ENCODE data around the gene WDR5.

WDR5 gene

DNA sequence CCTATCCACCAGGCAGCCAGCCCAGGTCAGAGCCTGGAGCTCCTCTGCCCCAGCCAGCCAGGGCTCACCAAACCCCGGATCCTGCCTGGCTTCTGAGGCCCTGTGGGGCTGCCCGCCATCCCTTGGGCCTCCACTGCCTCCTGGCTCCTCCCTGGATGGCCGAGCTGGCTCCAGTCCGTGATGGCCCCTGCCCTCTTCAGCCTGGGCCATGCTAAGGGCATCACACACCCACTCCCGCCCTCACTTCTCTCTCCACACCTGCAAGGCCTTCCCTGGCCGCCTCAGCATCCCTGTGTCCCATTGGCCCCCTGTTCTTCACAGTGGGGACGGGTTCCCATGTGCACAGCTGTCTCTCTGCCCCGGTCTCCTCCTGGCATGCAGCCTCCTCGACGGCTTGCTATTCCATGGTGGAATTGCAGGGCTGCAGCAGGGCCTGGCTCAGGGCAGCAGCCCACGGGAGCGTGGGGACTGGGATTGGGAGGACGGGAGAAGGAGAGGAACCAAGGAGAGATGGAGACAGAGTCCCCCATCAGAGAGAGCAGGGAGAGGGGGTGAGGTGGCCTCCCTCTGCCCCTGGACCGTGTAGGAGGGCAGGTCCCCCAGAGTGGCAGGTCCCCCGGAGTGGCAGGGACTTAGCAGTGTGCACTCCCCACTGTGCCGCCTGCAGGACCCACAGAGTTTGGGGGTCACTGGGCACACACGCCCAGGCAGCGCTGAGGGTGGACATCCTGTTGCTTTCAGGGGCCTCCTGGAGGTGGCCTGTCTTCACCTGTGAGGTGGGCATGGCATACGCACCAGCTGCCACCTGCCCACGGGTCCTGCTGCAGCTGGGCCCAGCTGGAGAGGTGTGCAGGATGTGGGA is 45.1 kb downstream of the WDR5 start:
- Histone ChIP-seq H3K27ac (no peak overlapping the region), H3K4me3 (no peak overlapping the region)

DNA sequence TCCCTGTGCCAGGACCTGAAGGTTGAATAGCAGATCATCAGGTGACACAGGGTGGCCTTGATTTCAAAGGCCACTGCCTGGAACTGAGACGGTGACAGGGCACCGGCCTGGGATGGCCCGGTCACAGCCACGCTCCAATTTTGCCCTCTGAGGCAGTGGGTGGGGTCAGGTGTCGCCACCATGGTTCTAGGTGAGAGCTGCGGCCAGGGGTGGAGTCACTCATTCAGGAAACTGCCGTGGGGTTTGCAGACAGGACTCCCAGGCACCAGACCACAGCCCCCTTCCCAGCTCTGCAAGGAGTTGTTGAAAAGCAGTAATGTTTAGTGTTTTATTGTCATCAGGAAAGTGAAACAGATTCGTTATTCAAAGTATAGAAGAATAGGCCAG is 45.8 kb downstream of the WDR5 start:
- no peak overlapping the region for H3K4me3 ChIP-seq
- H3K27ac ChIP-seq, result no peak overlapping the region

DNA sequence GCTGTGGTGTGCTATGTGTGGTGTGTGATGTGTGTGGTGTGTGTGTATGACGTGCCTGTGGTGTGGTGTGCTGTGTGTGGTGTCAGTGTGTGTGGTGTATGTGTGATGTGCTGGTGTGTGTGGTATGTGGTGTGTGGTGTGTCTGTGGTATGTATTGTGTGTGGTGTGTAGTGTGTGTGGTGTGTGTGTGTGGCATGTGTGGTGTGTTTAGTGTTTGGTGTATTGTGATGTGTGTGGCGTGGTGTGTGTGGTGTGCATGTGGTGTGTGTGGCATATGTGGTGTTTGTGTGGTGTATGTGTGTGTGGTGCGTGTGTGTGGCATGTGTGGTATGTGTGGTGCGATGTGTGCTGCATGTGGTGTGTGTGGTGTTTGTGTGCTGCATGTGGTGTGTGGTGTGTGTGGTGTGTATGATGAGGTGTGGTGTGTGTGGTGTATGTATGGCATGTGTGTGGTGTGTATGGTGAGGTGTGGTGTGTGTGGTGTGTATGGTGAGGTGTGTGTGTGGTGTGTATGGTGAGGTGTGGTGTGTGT is 46.7 kb downstream of the WDR5 start:
- Histone ChIP-seq H3K27ac (no peak overlapping the region), H3K4me3 (no peak overlapping the region)

DNA sequence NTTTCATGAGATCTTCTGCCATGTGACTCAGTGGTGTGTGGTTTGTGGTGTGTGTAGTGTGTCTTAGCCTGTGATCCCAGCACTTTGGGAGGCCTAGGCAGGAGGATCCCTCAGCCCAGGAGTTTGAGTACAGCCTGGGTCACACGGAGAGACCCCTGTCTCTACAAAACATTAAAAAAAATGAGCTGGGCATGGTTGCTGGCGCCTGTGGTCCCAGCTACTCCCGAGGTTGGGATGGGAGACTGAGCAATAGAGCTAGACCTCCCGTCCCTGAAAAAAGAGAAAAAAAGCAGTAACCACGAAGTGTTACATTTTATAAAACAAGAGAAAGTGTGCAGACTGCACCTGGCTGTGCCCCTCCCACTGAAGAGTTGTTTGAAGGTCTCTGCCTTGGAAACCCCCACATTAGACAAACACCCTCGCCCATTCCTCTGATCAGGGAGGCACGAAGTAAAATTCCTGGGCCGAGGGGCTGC is 49.7 kb downstream of the WDR5 start:
- Histone ChIP-seq H3K27ac (no peak overlapping the region), H3K4me3 (no peak overlapping the region)

DNA sequence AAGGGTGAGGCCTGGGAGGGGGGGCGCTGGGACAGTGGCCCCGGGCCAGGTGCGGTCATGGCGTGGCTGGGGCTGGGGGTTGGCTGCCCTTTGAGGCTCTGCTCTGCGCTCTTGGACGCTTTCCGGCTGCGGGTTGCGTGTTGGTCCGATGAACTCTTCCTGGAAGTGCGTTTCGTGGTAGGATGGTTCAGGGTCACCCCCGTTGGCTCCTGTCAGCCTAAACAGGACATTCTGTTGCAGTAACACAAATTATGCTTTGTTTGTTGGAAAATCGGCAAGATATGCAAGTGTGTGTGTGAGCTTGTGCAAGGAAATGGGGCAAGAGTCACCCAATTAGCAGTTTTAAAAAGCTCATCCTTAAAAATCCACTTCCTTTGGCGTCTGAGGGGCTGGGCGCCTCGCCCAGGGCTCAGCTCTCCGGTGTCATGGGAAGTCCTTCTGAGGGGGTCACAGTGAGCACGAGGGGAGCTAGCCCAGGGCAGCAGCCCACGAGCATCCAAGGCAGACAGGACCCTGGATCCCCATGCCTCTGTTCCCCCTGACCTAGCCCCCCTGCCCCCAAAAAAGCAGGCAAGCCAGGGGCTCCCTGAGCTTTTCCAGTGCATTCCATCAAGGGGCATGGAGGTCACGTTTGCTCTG is 50.7 kb downstream of the WDR5 start:
- Histone ChIP-seq H3K4me3 (no peak overlapping the region), H3K27ac (no peak overlapping the region)

DNA sequence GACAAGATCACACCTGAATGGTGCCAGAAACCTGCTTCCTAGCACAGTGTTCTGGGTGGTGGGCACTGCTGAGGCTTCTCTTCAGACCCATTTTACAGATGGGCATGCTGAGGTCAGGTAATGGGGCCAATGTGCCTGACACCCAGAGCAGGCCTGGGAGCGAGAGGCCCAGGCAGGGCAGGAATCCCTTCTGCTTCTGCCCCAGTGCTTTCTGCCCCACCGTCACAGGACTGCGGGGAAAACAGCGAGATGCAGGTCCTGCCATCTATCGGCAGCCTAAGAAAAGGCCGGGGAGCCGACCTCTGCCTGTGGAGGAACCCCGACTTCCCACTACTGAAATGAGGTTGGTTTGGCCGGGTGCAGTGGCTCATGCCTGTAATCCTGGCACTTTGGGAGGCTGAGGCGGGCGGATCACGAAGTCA is 51.2 kb downstream of the WDR5 start:
- H3K4me3 ChIP-seq, result no peak overlapping the region
- no peak overlapping the region for H3K27ac ChIP-seq

DNA sequence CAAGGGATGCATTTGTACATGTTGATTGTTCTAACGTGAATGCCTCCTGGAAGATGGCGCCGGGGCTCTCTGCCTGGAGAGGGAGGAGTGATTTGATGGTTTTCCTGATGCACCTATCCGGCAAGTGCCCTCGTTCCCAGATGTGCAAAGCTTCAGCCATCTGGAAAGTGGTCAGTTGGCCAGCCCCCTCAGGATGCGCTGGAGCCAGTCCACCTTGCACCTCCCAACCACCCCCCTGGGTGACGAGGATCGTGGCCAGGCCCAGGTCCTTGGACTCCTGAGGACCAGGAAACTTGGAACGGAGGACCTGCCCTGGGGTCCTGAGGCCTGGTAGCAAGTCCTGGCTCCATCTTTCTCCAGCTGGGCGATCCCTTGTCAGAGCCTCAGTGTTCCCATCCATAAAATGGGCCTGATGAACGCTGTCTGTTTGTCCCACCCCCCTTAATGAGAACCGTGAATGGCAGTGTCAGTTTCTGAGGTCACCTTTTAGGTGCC is 52.1 kb downstream of the WDR5 start:
- H3K4me3 ChIP-seq, result no peak overlapping the region

DNA sequence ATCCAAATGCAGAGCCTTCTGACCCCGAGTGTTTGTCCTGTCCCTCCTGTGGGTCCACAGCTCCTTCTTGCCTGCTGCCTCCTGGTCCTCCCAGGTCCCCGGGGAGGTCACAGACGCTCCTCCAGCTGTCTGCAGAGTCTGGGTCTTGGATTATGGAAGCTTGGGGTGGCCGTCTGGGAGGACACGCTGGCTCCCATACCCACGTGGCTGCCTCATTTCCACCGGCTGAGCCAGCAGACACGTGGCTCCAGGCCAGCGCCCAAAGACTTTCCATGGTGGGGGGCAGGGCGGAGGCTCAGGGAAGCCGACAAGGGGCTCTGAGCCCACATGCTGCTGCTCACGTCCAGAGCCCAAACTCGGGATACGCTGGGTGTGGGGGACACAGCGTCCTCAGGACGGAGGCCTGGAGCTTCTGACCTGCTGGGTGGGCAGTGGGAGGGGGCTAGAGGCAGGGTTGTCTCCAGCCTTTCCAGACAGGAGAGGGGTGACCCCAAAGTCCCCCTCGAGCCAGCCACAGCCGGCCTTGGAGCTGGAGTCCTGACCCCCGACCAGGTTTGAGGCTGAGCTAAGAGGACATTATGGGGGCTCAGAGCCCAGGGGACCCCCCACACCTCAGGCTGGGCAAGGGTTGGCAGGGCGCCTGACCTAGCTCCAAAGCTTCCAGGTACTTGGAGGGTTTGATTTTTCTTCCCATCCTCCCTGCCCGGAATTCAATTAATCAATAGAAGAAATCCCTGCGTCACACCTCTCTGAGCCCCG is 52.7 kb downstream of the WDR5 start:
- peak overlapping the region in 2 of 21 experiments; percentile 22 to 27 for H3K27ac ChIP-seq
- no peak overlapping the region for H3K4me3 ChIP-seq

More for the DNA sequence above, 52.1 kb downstream of the WDR5 start:
- H3K27ac ChIP-seq, result no peak overlapping the region

DNA sequence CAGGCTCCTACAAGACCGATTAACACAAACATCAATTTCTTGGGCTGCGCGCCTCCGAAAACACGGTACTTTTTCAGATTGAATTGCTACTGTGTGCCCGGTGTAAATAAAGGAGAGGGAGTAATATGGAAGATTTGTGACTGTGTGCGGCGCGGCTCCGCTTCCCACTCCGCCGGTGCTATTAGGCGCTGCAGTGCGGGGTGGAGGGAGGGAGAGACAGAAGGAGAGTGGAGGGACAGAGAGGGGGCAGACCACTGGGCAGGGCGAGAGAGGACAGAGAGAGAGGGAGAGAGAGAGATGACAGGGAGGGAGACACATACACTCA is 53.2 kb downstream of the WDR5 start:
- Histone ChIP-seq H3K4me3 (no peak overlapping the region), H3K27ac (peak overlapping the region in 2 of 21 experiments; percentile 22 to 27)

DNA sequence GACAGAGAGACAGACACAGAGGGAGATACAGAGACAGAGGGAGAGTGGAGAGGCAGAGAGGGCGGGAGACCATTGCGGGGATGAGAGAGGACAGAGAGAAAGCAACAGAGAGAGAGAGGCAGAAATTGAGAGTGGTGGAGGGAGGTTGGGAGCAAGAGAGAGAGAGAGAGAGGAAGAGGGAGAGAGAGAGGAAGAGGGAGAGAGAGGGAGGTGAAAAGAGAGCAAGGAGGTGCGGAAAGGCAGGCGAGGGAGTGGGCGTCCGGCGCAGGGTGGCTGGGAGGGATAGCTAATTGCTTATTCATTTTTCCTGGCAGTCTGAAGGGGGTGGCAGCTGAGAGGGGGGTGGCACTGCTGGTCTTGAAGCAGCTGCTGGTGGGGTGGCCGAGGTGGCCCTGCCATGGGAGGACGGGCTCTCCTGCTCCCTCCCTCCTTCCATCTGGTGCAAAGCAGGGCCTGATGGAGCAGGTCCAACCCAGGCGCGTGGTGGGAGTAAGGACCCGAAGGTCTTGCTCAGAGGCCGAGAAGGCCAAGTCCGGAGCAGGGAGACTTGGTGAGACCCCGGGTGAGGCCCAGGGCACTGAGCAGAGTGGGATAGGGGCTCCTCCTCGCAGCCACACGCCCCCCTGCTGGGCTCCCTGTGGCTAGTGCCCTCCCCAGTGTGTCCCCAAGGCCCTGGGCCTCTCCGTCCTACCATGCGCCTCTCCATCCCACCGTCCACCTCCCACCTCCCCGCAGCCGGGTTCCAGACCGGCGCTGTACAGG is 53.8 kb downstream of the WDR5 start:
- peak overlapping the region in 2 of 21 experiments; percentile 22 to 27 for H3K27ac ChIP-seq
- no peak overlapping the region for H3K4me3 ChIP-seq

DNA sequence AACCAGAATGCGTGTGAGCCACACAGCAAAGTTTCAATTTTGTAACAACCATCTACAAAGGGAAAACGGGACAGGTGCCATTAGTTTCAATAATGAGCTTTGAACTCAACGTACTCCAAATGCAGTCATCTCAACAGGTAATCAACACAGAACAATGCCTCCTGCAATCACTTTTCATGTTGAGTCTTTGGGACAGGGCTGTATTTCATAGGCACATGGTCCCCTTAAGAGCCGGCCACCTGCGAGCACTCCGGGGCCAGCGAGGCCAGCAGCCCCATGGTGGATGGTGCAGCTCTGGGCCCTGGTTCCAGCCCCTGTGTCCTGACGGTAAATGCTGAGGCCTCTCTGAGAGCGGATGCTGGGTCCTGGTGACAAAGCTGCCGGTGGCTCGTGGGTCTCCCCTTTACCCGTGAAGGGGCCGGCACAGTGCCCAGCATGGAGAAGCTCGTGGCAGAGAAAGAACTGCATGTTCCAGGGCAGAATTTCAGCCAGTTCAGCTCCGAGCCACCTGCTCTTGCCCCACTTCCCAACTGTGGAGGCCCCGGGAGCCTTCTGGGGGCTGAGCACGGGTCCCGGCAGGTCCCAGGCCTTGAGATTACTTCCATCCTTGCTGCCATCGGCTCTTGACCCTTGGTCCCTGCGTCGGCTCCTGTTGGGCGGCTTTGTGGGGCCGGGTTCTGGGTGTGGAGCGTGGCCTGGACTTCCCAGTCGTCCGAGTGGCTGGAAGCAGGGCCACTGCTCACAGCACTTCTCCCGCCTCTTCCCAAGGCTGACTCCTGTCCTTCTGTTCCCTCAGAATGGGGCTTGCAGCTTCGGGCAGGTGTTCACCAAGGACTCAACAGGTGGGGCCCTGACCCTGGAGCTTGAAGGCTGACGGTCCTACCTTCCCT is 54.6 kb downstream of the WDR5 start:
- Histone ChIP-seq H3K27ac (no peak overlapping the region), H3K4me3 (no peak overlapping the region)

DNA sequence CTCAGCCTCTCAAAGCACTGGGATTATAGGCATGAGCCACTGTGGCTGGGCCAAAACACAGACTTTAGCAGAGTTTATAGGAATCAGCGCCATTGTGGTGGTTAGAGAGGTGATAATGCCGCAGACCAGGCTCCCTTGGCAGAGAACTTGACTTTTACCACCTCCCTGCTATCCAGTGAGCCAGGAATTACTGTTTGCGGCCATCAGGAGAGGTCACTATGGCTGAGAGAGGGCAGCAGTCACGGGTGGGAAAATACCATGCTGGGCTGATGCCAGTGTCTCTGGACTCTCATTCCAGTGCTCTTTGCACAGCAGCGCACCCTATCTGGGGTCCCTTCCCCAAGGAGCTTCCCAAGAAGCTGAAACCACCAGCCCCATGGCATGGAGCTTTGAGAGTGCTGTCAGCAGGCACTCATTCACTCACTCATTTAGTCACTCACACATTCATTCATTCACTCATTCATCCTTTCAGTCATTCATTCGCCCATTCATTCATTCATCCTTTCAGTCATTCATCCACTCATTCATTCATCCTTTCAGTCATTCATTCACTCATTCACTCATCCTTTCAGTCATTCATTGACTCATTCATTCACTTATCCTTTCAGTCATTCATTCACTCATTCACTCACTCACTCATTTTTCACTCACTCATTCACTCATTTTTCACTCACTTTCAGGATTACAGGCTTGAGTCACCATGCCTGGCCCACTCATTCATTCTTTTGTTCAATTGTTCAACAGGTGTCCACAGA is 55.8 kb downstream of the WDR5 start:
- Histone ChIP-seq H3K4me3 (no peak overlapping the region), H3K27ac (no peak overlapping the region)

DNA sequence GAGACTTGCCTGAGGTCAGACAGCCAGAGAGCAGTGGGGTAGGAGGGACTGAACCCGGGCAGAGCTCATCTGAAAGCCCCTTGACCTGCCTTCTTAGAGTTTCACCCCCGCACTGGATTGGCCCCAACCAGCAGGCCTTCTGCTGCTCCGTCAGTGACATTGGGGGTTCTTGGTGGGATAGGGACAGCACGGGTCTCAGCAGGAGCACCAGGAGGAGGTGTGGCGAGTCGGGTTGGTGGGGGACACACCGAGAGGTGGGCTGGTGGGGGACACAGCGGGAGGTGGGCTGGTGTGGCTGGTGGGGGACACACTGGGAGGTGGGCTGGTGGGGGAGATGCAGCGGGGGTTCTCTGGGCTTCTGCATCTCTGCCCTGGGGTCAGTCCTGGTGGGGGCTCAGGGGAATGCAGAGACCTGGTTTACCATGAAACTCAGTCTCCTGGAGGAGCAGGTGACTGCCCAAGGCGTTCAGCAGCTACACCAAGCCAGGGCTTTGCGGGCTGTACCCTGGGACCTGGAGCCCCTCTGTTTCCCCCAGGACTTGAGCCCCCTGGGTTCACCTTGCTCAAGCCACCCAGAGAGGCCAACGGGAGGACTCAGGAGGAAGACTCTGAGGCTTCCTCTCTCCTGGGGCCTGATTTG is 56.5 kb downstream of the WDR5 start:
- Histone ChIP-seq H3K4me3 (no peak overlapping the region), H3K27ac (no peak overlapping the region)

DNA sequence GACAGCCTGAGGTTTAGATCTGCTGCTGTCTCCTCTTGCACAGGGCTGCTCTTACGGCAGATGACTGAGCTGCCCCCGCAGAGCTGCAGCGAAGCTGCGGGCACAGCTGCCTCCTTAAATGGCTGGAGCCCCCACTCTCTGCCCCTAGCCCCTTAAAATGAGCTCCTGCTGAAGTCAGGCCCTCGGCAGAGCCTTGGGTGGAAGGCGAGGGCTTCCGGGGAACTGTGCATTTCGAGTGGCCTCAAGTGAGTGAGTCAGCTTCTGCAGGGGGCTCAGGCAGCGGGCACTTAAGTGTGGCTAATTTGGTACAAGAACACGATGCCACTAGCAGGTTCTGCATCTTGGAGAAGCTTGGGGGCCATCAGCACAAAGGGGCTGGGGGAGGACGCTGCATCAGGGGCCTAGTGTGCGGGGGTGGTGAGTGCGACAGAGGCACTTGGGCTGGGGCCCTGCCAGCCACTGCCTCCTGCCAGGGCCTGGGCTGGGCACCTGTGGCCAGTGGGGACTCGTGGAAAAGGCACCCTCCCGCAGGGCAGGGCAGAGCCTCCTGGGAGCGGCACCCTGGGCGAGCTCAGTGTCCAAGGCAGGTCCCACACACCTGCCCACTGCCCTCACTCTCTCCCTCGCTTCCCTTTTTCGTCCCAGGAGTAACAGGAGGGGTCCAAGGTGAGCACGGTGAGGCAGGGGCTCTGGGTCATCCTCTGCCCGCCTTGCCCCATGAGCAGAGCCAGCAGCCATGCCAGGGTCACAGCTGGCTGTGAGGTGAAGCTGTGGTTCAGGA is 57.3 kb downstream of the WDR5 start:
- H3K27ac ChIP-seq, result no peak overlapping the region
- H3K4me3 ChIP-seq, result no peak overlapping the region

DNA sequence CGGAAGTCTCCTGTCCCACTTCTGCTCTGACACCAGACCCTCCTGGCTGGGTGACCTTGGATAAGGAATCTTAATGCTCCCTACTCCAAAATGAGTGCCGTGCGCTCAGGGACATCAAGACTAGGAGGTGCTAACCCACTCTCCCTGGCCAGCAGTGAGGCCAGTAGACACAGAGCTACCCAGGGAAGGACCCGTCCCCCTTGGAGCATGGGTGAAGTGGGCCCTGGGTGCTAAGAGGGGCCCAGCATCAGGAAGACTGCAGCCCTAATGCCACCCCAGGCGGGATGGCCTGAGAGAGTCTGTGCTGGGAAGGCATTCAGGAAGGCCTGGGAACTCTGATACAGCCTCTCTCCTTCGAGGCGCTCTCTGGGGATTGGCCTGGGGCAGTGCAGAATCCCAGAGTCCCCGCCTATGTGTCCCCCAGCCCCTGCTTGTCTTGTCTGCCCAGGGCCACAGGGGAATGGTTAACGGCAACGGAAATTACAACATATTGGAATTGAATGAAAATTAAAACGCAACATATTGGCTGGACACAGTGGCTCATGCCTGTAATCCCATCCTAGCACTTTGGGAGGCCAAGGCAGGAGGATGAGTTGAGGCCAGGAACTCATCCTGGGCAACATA is 58.1 kb downstream of the WDR5 start:
- no peak overlapping the region for H3K27ac ChIP-seq
- no peak overlapping the region for H3K4me3 ChIP-seq

DNA sequence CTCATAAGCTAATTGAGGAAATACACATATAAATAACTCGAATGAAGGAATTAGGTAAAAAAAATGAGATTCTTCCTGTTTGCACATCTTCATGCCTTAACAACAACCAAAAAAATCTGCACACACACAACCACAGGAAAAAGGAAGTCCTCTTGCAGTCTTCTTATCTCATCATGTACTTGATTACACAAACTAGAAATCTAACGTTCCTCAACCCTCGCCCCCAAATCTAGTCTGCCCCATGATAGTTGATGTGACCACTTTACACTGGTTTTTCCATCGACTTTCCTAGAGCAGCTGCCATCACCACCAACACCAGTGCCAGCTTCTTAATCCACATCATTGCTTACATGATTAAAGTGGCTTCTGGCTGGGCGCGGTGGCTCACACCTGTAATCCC is 59.7 kb downstream of the WDR5 start:
- H3K27ac ChIP-seq, result no peak overlapping the region
- H3K4me3 ChIP-seq, result no peak overlapping the region
